ENCODE data around the gene LCE3B. TPM values are rescaled to one million over a fixed set of nuclear protein-coding genes. Genes with fewer than 3 reads are reported as not detected.

The LCE3B gene
- total and polyA plus RNA-seq, 5 donors, result not detected

GRCh38 chr1:152657677-152658076, 44.1 kb downstream of the LCE3B start:
- no peaks in the 10 kb centered on the region for H3K9me3 ChIP-seq (ENCODE audit: control insufficient read depth, low read length)
- no peaks in the 10 kb centered on the region for H3K4me1 ChIP-seq (ENCODE audit: control insufficient read depth, insufficient read depth, low read length)
- WGBS, result 78% methylated on average over 4 of the region's 4 CpGs
- intact Hi-C loops (cut with DNase I), result no loop called here
- DNase-seq (no peak), ATAC-seq (no peak)
- no peak overlapping the region for H3K4me3 ChIP-seq (ENCODE audit: low read length)
- H3K27ac ChIP-seq (ENCODE audit: low read length), result no peak overlapping the region
- H3K27me3 ChIP-seq (ENCODE audit: control insufficient read depth, insufficient read depth), result no peaks in the 10 kb centered on the region

- Histone ChIP-seq H3K4me3 (ENCODE audit: low read length) (no peak overlapping the region), H3K27ac (ENCODE audit: low read length) (no peak overlapping the region), H3K27me3 (ENCODE audit: control insufficient read depth, insufficient read depth) (no peaks in the 10 kb centered on the region), H3K9me3 (ENCODE audit: control insufficient read depth, low read length) (no peaks in the 10 kb centered on the region), H3K4me1 (ENCODE audit: control insufficient read depth, insufficient read depth, low read length) (no peaks in the 10 kb centered on the region)
- 82% methylated on average over 3 of the region's 3 CpGs for WGBS
- intact Hi-C loops (cut with DNase I), result no loop called here
- ATAC-seq, result no peak
- no peak for DNase-seq
These were observed 45.0 kb downstream of the LCE3B start for GRCh38 chr1:152658649-152659048.

GRCh38 chr1:152663098-152663497, 49.5 kb downstream of the LCE3B start, which contains the start of gene LCE2D:
Gene LCE2D (plus strand): TSS chr1:152663380. CDS start chr1:152664106, 726 bp downstream.
- DNase-seq, result no peak
- intact Hi-C loops (cut with DNase I), result no loop called here
- no peak within 1 kb of the TSS for H3K4me3 ChIP-seq (ENCODE audit: low read length)
- H3K9me3 ChIP-seq (ENCODE audit: control insufficient read depth, low read length), result no peaks in the 10 kb centered on the region
- whole genome bisulfite sequencing, result 63% methylated on average over 3 of the region's 3 CpGs
- H3K4me1 ChIP-seq (ENCODE audit: control insufficient read depth, insufficient read depth, low read length), result no peaks in the 10 kb centered on the region
- ATAC-seq, result no peak
- no peaks in the 10 kb centered on the region for H3K27me3 ChIP-seq (ENCODE audit: control insufficient read depth, insufficient read depth)
- no peak within 1 kb of the TSS for H3K27ac ChIP-seq (ENCODE audit: low read length)

Other genes with a start within 250 kb of the LCE3B start
- not detected for gene CRNN, start 199.5 kb upstream of the LCE3B start, total RNA-seq
- 0.14 TPM for gene CRNN, start 199.5 kb upstream of the LCE3B start, polyA plus RNA-seq
- gene LCE5A, start 103.0 kb upstream of the LCE3B start, total RNA-seq, result not detected
- gene LCE5A, start 103.0 kb upstream of the LCE3B start, polyA plus RNA-seq, result not detected
- gene CRCT1, start 99.3 kb upstream of the LCE3B start, total RNA-seq, result not detected
- gene CRCT1, start 99.3 kb upstream of the LCE3B start, polyA plus RNA-seq, result not detected
- gene LCE3E, start 47.0 kb upstream of the LCE3B start, total RNA-seq, result not detected
- gene LCE3E, start 47.0 kb upstream of the LCE3B start, polyA plus RNA-seq, result not detected
- not detected for gene LCE3D, start 33.3 kb upstream of the LCE3B start, total RNA-seq
- not detected for gene LCE3D, start 33.3 kb upstream of the LCE3B start, polyA plus RNA-seq
- gene LCE3C, start 13.6 kb upstream of the LCE3B start, total RNA-seq, result not detected
- not detected for gene LCE3C, start 13.6 kb upstream of the LCE3B start, polyA plus RNA-seq
- gene LCE3A, start 9.3 kb downstream of the LCE3B start, total RNA-seq, result not detected
- not detected for gene LCE3A, start 9.3 kb downstream of the LCE3B start, polyA plus RNA-seq
- not detected for gene LCE2D, start 49.6 kb downstream of the LCE3B start, total RNA-seq
- not detected for gene LCE2D, start 49.6 kb downstream of the LCE3B start, polyA plus RNA-seq
- gene LCE2C, start 61.5 kb downstream of the LCE3B start, total RNA-seq, result not detected
- gene LCE2C, start 61.5 kb downstream of the LCE3B start, polyA plus RNA-seq, result not detected
- gene LCE2B, start 72.3 kb downstream of the LCE3B start, total RNA-seq, result not detected
- not detected for gene LCE2B, start 72.3 kb downstream of the LCE3B start, polyA plus RNA-seq
- not detected for gene LCE2A, start 84.5 kb downstream of the LCE3B start, total RNA-seq
- gene LCE2A, start 84.5 kb downstream of the LCE3B start, polyA plus RNA-seq, result not detected
- gene LCE4A, start 94.3 kb downstream of the LCE3B start, total RNA-seq, result not detected
- not detected for gene LCE4A, start 94.3 kb downstream of the LCE3B start, polyA plus RNA-seq
- gene KPRP, start 144.2 kb downstream of the LCE3B start, total RNA-seq, result not detected
- not detected for gene KPRP, start 144.2 kb downstream of the LCE3B start, polyA plus RNA-seq
- not detected for gene LCE1F, start 161.3 kb downstream of the LCE3B start, total RNA-seq
- gene LCE1F, start 161.3 kb downstream of the LCE3B start, polyA plus RNA-seq, result not detected
- not detected for gene LCE1E, start 172.4 kb downstream of the LCE3B start, total RNA-seq
- gene LCE1E, start 172.4 kb downstream of the LCE3B start, polyA plus RNA-seq, result not detected
- not detected for gene LCE1D, start 182.9 kb downstream of the LCE3B start, total RNA-seq
- not detected for gene LCE1D, start 182.9 kb downstream of the LCE3B start, polyA plus RNA-seq
- gene LCE1C, start 192.8 kb downstream of the LCE3B start, total RNA-seq, result not detected
- not detected for gene LCE1C, start 192.8 kb downstream of the LCE3B start, polyA plus RNA-seq
- not detected for gene LCE1B, start 198.2 kb downstream of the LCE3B start, total RNA-seq
- gene LCE1B, start 198.2 kb downstream of the LCE3B start, polyA plus RNA-seq, result not detected
- gene LCE1A, start 213.7 kb downstream of the LCE3B start, total RNA-seq, result not detected
- gene LCE1A, start 213.7 kb downstream of the LCE3B start, polyA plus RNA-seq, result not detected
- not detected for gene LCE6A, start 229.0 kb downstream of the LCE3B start, total RNA-seq
- gene LCE6A, start 229.0 kb downstream of the LCE3B start, polyA plus RNA-seq, result not detected
- not detected for gene LCE7A, start 246.2 kb downstream of the LCE3B start, total RNA-seq
- not detected for gene LCE7A, start 246.2 kb downstream of the LCE3B start, polyA plus RNA-seq

Data from right cardiac atrium (tissue), 5 donors.